Right hindlimb (tissue), 1 donor: ENCODE results near the gene MRGPRX4.
"Not testable (repeated sequence)": the region's sequence is repeated elsewhere in the genome, so short reads cannot be mapped to it uniquely, and the experiment has no call there.

ENCODE experiments used
- DNase-seq: peaks from one replicate; pipeline ENCODE4 v3.0.0-alpha.2; 2018

MRGPRX4 gene

GRCh38 chr11:18172666-18173065, at the start of gene MRGPRX4:
Gene MRGPRX4, plus strand, starts transcription at chr11:18172837. Its CDS starts 420 bp downstream, at chr11:18173257.
- DNase-seq: no peak

GRCh38 chr11:18131115-18131514, 41.5 kb upstream of the MRGPRX4 start:
- DNase-seq: not testable (repeated sequence)

- DNase-seq: no peak
Observed at GRCh38 chr11:18132341-18132740, 40.3 kb upstream of the MRGPRX4 start, which contains the start of gene MRGPRX3. Gene MRGPRX3, plus strand, starts transcription at chr11:18132571. Its CDS starts 4,632 bp downstream, at chr11:18137203.

GRCh38 chr11:18135308-18135707, 37.3 kb upstream of the MRGPRX4 start:
- no peak for DNase-seq

GRCh38 chr11:18137186-18137800, 35.3 kb upstream of the MRGPRX4 start:
- no peak for DNase-seq

GRCh38 chr11:18140145-18140544, 32.5 kb upstream of the MRGPRX4 start:
- no peak for DNase-seq

- no peak for DNase-seq
Observed at GRCh38 chr11:18144243-18144642, 28.4 kb upstream of the MRGPRX4 start.

- no peak for DNase-seq
Observed at GRCh38 chr11:18145025-18145424, 27.6 kb upstream of the MRGPRX4 start.

GRCh38 chr11:18145837-18146236, 26.8 kb upstream of the MRGPRX4 start:
- no peak for DNase-seq

- no peak for DNase-seq
Observed at GRCh38 chr11:18151581-18151980, 21.1 kb upstream of the MRGPRX4 start.

- no peak for DNase-seq
Observed at GRCh38 chr11:18168372-18168771, 4.3 kb upstream of the MRGPRX4 start.

GRCh38 chr11:18171377-18172000, 1.1 kb upstream of the MRGPRX4 start:
- no peak for DNase-seq

GRCh38 chr11:18173225-18173866, 709 bp downstream of the MRGPRX4 start:
- no peak for DNase-seq

- DNase-seq: no peak
Observed at GRCh38 chr11:18188796-18189195, 16.2 kb downstream of the MRGPRX4 start.

GRCh38 chr11:18189476-18190245, 17.0 kb downstream of the MRGPRX4 start:
- DNase-seq: not testable (repeated sequence)

GRCh38 chr11:18191376-18191775, 18.7 kb downstream of the MRGPRX4 start:
- no peak for DNase-seq

- no peak for DNase-seq
Observed at GRCh38 chr11:18193010-18193409, 20.4 kb downstream of the MRGPRX4 start.

- no peak for DNase-seq
Observed at GRCh38 chr11:18196532-18196931, 23.9 kb downstream of the MRGPRX4 start.

GRCh38 chr11:18197738-18198137, 25.1 kb downstream of the MRGPRX4 start:
- DNase-seq: not testable (repeated sequence)

- no peak for DNase-seq
Observed at GRCh38 chr11:18203723-18204122, 31.1 kb downstream of the MRGPRX4 start.

- DNase-seq: no peak
Observed at GRCh38 chr11:18204220-18204619, 31.6 kb downstream of the MRGPRX4 start.

- DNase-seq: no peak
Observed at GRCh38 chr11:18204771-18205170, 32.1 kb downstream of the MRGPRX4 start.

GRCh38 chr11:18209058-18209457, 36.4 kb downstream of the MRGPRX4 start:
- no peak for DNase-seq
